ENCODE measurements around the gene GALNT6.
A peak's percentile ranks its signal among the peaks of the same experiment; 100 is the strongest.
"Not testable (repeated sequence)": the region's sequence is repeated elsewhere in the genome, so short reads cannot be mapped to it uniquely, and the experiment has no call there.

The GALNT6 gene

GRCh38 chr12:51321882-51322281 is 69.3 kb downstream of the GALNT6 start:
- H3K4me3 ChIP-seq (replicated peaks in 1 of 2; ENCODE audit: low read depth in 2 of 2, low read length in 2 of 2) = no peak overlapping the region
- no peak for DNase-seq (ENCODE audit: low read depth in 2 of 2)
- no peak for TF ChIP-seq CTCF (IDR thresholded peaks at IDR 0.05; ENCODE audit: low read depth, low read length)

GRCh38 chr12:51320695-51321320 is 70.4 kb downstream of the GALNT6 start:
- no peak for TF ChIP-seq CTCF (IDR thresholded peaks at IDR 0.05; ENCODE audit: low read depth, low read length)
- peak; percentile 56 to 58 for DNase-seq (ENCODE audit: low read depth in 2 of 2)
- no peak overlapping the region for H3K4me3 ChIP-seq (replicated peaks in 1 of 2; ENCODE audit: low read depth in 2 of 2, low read length in 2 of 2)

- no peak overlapping the region for H3K4me3 ChIP-seq (replicated peaks in 1 of 2; ENCODE audit: low read depth in 2 of 2, low read length in 2 of 2)
- TF ChIP-seq CTCF (IDR thresholded peaks at IDR 0.05; ENCODE audit: low read depth, low read length) = no peak
Observed at GRCh38 chr12:51320311-51320694, 70.9 kb downstream of the GALNT6 start.

GRCh38 chr12:51318846-51319599 is 72.2 kb downstream of the GALNT6 start:
- H3K4me3 ChIP-seq (replicated peaks in 1 of 2; ENCODE audit: low read depth in 2 of 2, low read length in 2 of 2) = no peak overlapping the region
- peak in 1 of 2 donors; percentile 6 for DNase-seq (ENCODE audit: low read depth in 2 of 2)

More at GRCh38 chr12:51320311-51320694, 70.9 kb downstream of the GALNT6 start:
- peak; percentile 6 to 14 for DNase-seq (ENCODE audit: low read depth in 2 of 2)

GRCh38 chr12:51318057-51318806 is 73.0 kb downstream of the GALNT6 start:
- not testable (repeated sequence) for DNase-seq (ENCODE audit: low read depth in 2 of 2); H3K4me3 ChIP-seq (replicated peaks in 1 of 2; ENCODE audit: low read depth in 2 of 2, low read length in 2 of 2)

More at GRCh38 chr12:51318846-51319599, 72.2 kb downstream of the GALNT6 start:
- no peak for TF ChIP-seq CTCF (IDR thresholded peaks at IDR 0.05; ENCODE audit: low read depth, low read length)

- H3K4me3 ChIP-seq (replicated peaks in 1 of 2; ENCODE audit: low read depth in 2 of 2, low read length in 2 of 2) = no peak overlapping the region
Observed at GRCh38 chr12:51311389-51311788, 79.8 kb downstream of the GALNT6 start.

More at GRCh38 chr12:51311389-51311788, 79.8 kb downstream of the GALNT6 start:
- no peak for TF ChIP-seq CTCF (IDR thresholded peaks at IDR 0.05; ENCODE audit: low read depth, low read length)
- no peak for DNase-seq (ENCODE audit: low read depth in 2 of 2)
